Activated CD4-positive, alpha-beta T cell treated with anti-CD3 and anti-CD28 coated beads, Interleukin-2, amount 10 ng/mL, durations not matched to agents 7 days and 5 days (primary cell): ENCODE results near the gene NR6A1. TPM values are rescaled to one million over a fixed set of nuclear protein-coding genes. Genes with fewer than 3 reads are reported as not detected.

ENCODE experiments used
- CTCF ChIA-PET: fragments of 350-600 bp; sonication (Branson Sonifier 250); formaldehyde crosslinking; loops from one replicate; lab custom pipeline; 2021; ENCODE audit warnings: antibody characterized with exemption; lab: Charles Lee
- POLR2A ChIA-PET: fragments of 350-600 bp; sonication (Branson Sonifier 250); formaldehyde crosslinking; loops from one replicate; lab custom pipeline; 2021; ENCODE audit warnings: antibody characterized with exemption; lab: Charles Lee
- DNase-seq: peaks from one replicate; pipeline ENCODE4 v3.0.0-alpha.2; 2020
- H3K27ac Mint-ChIP-seq: one replicate; pipeline ENCODE4 v1.8.0; 2021; ENCODE audit warnings: mild to moderate bottlenecking, moderate library complexity, mixed read lengths
- H3K27me3 Mint-ChIP-seq: one replicate; pipeline ENCODE4 v1.8.0; 2021; ENCODE audit warnings: mixed read lengths
- H3K36me3 Mint-ChIP-seq: one replicate; pipeline ENCODE4 v1.8.0; 2021; ENCODE audit warnings: low read depth, mixed read lengths
- H3K4me1 Mint-ChIP-seq: one replicate; pipeline ENCODE4 v1.8.0; 2021; ENCODE audit warnings: mixed read lengths
- H3K4me3 Mint-ChIP-seq: one replicate; pipeline ENCODE4 v1.8.0; 2021; ENCODE audit warnings: mild to moderate bottlenecking, moderate library complexity, mixed read lengths
- H3K9me3 Mint-ChIP-seq: one replicate; pipeline ENCODE4 v1.8.0; 2021; ENCODE audit warnings: mixed read lengths
- total RNA-seq, 2 experiments: library from RNA; stranded (reverse); gene quantifications; one replicate each; pipeline ENCODE4 v1.2.3, GENCODE V29; 2021

NR6A1 gene
- total RNA-seq, 2 experiments from 2014 or later, result 0.10 to 0.19 TPM

- POLR2A ChIA-PET, result no interaction called here
Observed at GRCh38 chr9:124475158-124475867, 295.8 kb downstream of the NR6A1 start.

GRCh38 chr9:124474151-124474550 is 297.0 kb downstream of the NR6A1 start:
- DNase-seq, result no peak
- no peak overlapping the region for H3K4me3 Mint-ChIP-seq
- CTCF ChIA-PET, result interaction anchor here (0.6 to 0.7 kb wide), 2 partner anchors 65 to 986 kb away, joined by 4 read pairs; no protein-coding TSS in a partner anchor
- H3K27me3 Mint-ChIP-seq, result peaks cover 8% of the 10 kb centered on the region
- peaks cover 2% of the 10 kb centered on the region for H3K4me1 Mint-ChIP-seq
- POLR2A ChIA-PET, result no interaction called here
- no peaks in the 10 kb centered on the region for H3K36me3 Mint-ChIP-seq
- no peaks in the 10 kb centered on the region for H3K9me3 Mint-ChIP-seq
- H3K27ac Mint-ChIP-seq, result no peak overlapping the region

More at GRCh38 chr9:124475158-124475867, 295.8 kb downstream of the NR6A1 start:
- CTCF ChIA-PET, result no interaction called here
- no peak overlapping the region for H3K4me3 Mint-ChIP-seq
- peaks cover 12% of the 10 kb centered on the region for H3K27me3 Mint-ChIP-seq
- H3K9me3 Mint-ChIP-seq, result no peaks in the 10 kb centered on the region
- no peak for DNase-seq
- H3K27ac Mint-ChIP-seq, result no peak overlapping the region
- H3K4me1 Mint-ChIP-seq, result peaks cover 3% of the 10 kb centered on the region
- no peaks in the 10 kb centered on the region for H3K36me3 Mint-ChIP-seq

GRCh38 chr9:124473310-124473709 is 297.8 kb downstream of the NR6A1 start:
- ChIA-PET POLR2A (no interaction called here), CTCF (interaction anchor here (0.7 kb wide), 1 partner anchor 985 kb away, joined by 4 read pairs; no protein-coding TSS in a partner anchor)
- Mint-ChIP-seq H3K36me3 (no peaks in the 10 kb centered on the region), H3K4me3 (no peak overlapping the region), H3K27ac (no peak overlapping the region), H3K4me1 (peaks cover under 1% of the 10 kb centered on the region), H3K9me3 (no peaks in the 10 kb centered on the region), H3K27me3 (peaks cover under 1% of the 10 kb centered on the region)
- no peak for DNase-seq

GRCh38 chr9:124472770-124473169 is 298.3 kb downstream of the NR6A1 start:
- Mint-ChIP-seq H3K9me3 (no peaks in the 10 kb centered on the region), H3K36me3 (no peaks in the 10 kb centered on the region)
- CTCF ChIA-PET, result no interaction called here

GRCh38 chr9:124471761-124472160 is 299.4 kb downstream of the NR6A1 start:
- no peak for DNase-seq
- H3K4me3 Mint-ChIP-seq, result no peak overlapping the region
- POLR2A ChIA-PET, result no interaction called here
- H3K36me3 Mint-ChIP-seq, result no peaks in the 10 kb centered on the region
- CTCF ChIA-PET, result no interaction called here
- no peaks in the 10 kb centered on the region for H3K27me3 Mint-ChIP-seq
- H3K4me1 Mint-ChIP-seq, result no peaks in the 10 kb centered on the region
- H3K27ac Mint-ChIP-seq, result no peak overlapping the region
- H3K9me3 Mint-ChIP-seq, result no peaks in the 10 kb centered on the region

More at GRCh38 chr9:124472770-124473169, 298.3 kb downstream of the NR6A1 start:
- DNase-seq, result no peak
- H3K27me3 Mint-ChIP-seq, result no peaks in the 10 kb centered on the region
- POLR2A ChIA-PET, result no interaction called here
- no peak overlapping the region for H3K4me3 Mint-ChIP-seq
- H3K4me1 Mint-ChIP-seq, result no peaks in the 10 kb centered on the region
- H3K27ac Mint-ChIP-seq, result no peak overlapping the region

- ChIA-PET CTCF (interaction anchor here (1.2 kb wide), 1 partner anchor 17 kb away, joined by 3 read pairs; no protein-coding TSS in a partner anchor), POLR2A (no interaction called here)
- Mint-ChIP-seq H3K36me3 (no peaks in the 10 kb centered on the region), H3K4me1 (no peaks in the 10 kb centered on the region), H3K4me3 (no peak overlapping the region), H3K9me3 (no peaks in the 10 kb centered on the region), H3K27ac (no peak overlapping the region), H3K27me3 (no peaks in the 10 kb centered on the region)
- DNase-seq, result no peak
Observed at GRCh38 chr9:124470726-124471125, 300.4 kb downstream of the NR6A1 start.

GRCh38 chr9:124470306-124470705 is 300.8 kb downstream of the NR6A1 start:
- H3K27ac Mint-ChIP-seq, result no peak overlapping the region
- H3K9me3 Mint-ChIP-seq, result no peaks in the 10 kb centered on the region
- H3K36me3 Mint-ChIP-seq, result no peaks in the 10 kb centered on the region
- DNase-seq, result no peak
- H3K4me3 Mint-ChIP-seq, result no peak overlapping the region
- ChIA-PET CTCF (interaction anchor here (1.2 kb wide), 1 partner anchor 17 kb away, joined by 3 read pairs; no protein-coding TSS in a partner anchor), POLR2A (no interaction called here)
- no peaks in the 10 kb centered on the region for H3K27me3 Mint-ChIP-seq
- no peaks in the 10 kb centered on the region for H3K4me1 Mint-ChIP-seq

- peaks cover 5% of the 10 kb centered on the region for H3K27me3 Mint-ChIP-seq
- ChIA-PET POLR2A (no interaction called here), CTCF (no interaction called here)
- H3K9me3 Mint-ChIP-seq, result no peaks in the 10 kb centered on the region
- no peaks in the 10 kb centered on the region for H3K36me3 Mint-ChIP-seq
- no peaks in the 10 kb centered on the region for H3K4me1 Mint-ChIP-seq
- no peak overlapping the region for H3K4me3 Mint-ChIP-seq
- no peak for DNase-seq
- no peak overlapping the region for H3K27ac Mint-ChIP-seq
Observed at GRCh38 chr9:124469011-124469832, 301.9 kb downstream of the NR6A1 start.

GRCh38 chr9:124468061-124468740 is 302.9 kb downstream of the NR6A1 start:
- DNase-seq, result no peak
- POLR2A ChIA-PET, result no interaction called here

GRCh38 chr9:124467410-124468060 is 303.6 kb downstream of the NR6A1 start:
- H3K4me3 Mint-ChIP-seq, result no peak overlapping the region
- H3K27ac Mint-ChIP-seq, result no peak overlapping the region
- DNase-seq, result no peak
- CTCF ChIA-PET, result no interaction called here
- POLR2A ChIA-PET, result no interaction called here
- no peaks in the 10 kb centered on the region for H3K9me3 Mint-ChIP-seq
- H3K4me1 Mint-ChIP-seq, result no peaks in the 10 kb centered on the region
- H3K36me3 Mint-ChIP-seq, result no peaks in the 10 kb centered on the region
- H3K27me3 Mint-ChIP-seq, result peaks cover 14% of the 10 kb centered on the region

More at GRCh38 chr9:124468061-124468740, 302.9 kb downstream of the NR6A1 start:
- CTCF ChIA-PET, result no interaction called here
- no peak overlapping the region for H3K27ac Mint-ChIP-seq
- no peaks in the 10 kb centered on the region for H3K36me3 Mint-ChIP-seq
- no peak overlapping the region for H3K4me3 Mint-ChIP-seq
- peaks cover 9% of the 10 kb centered on the region for H3K27me3 Mint-ChIP-seq
- H3K9me3 Mint-ChIP-seq, result no peaks in the 10 kb centered on the region
- no peaks in the 10 kb centered on the region for H3K4me1 Mint-ChIP-seq
